Measurements from ENCODE around the gene C1S.

GRCh38 chr12:7019043-7019569 is 41.4 kb upstream of the C1S start:
- no peak for TF ChIP-seq CTCF (IDR thresholded peaks at IDR 0.05; ENCODE audit: extremely low read depth in 1 of 2, insufficient read depth in 1 of 2, low read depth in 1 of 2, low read length in 2 of 2)
- TF ChIP-seq POLR2AphosphoS5 (IDR thresholded peaks at IDR 0.05; ENCODE audit: insufficient read depth, low read depth, low read length): no peak
- no peak for TF ChIP-seq POLR2A (IDR thresholded peaks at IDR 0.05; ENCODE audit: low read depth, low read length)
- TF ChIP-seq, protein P1, sequence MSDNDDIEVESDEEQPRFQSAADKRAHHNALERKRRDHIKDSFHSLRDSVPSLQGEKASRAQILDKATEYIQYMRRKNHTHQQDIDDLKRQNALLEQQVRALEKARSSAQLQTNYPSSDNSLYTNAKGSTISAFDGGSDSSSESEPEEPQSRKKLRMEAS (IDR thresholded peaks at IDR 0.05; ENCODE audit: insufficient read depth, insufficient read length): no peak
- no peak for TF ChIP-seq EZH2 (IDR thresholded peaks at IDR 0.05; ENCODE audit: borderline replicate concordance, low read depth, low read length, severe bottlenecking)
- TF ChIP-seq JUN (IDR thresholded peaks at IDR 0.05; ENCODE audit: borderline replicate concordance, insufficient read depth, insufficient read length, low read depth): no peak

Data from endothelial cell of umbilical vein (primary cell).